Measurements from ENCODE around the gene CPTP.

DNA sequence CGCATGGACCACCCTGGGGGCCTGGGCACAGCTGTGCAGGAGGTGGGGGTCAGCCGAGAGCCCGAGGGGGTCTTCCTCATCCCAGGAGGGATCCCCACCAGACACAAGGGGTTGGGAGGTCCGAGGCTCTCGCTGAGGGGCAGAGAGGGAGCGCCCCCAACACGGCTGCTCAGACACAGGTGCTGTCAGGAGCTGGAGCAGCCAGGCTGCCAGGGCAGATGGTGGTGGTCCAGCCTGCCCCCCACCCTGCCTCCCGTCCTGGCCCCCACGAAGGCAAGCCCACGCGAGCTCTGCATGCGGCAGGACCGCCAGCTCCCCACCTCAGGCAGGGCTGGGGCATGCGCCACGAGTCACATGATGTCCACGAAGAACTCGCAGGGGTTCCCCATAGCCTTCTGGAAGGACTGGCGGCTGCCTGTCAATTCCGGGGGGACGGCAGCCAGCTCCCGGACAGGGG is 11.2 kb downstream of the CPTP start:
- TF ChIP-seq, protein P1, sequence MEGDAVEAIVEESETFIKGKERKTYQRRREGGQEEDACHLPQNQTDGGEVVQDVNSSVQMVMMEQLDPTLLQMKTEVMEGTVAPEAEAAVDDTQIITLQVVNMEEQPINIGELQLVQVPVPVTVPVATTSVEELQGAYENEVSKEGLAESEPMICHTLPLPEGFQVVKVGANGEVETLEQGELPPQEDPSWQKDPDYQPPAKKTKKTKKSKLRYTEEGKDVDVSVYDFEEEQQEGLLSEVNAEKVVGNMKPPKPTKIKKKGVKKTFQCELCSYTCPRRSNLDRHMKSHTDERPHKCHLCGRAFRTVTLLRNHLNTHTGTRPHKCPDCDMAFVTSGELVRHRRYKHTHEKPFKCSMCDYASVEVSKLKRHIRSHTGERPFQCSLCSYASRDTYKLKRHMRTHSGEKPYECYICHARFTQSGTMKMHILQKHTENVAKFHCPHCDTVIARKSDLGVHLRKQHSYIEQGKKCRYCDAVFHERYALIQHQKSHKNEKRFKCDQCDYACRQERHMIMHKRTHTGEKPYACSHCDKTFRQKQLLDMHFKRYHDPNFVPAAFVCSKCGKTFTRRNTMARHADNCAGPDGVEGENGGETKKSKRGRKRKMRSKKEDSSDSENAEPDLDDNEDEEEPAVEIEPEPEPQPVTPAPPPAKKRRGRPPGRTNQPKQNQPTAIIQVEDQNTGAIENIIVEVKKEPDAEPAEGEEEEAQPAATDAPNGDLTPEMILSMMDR (IDR thresholded peaks at IDR 0.05): no peak
- TF ChIP-seq EZH2 (IDR thresholded peaks at IDR 0.05; ENCODE audit: borderline replicate concordance, insufficient read depth, low read depth, low read length, poor library complexity, severe bottlenecking): no peak
